H7 (cell line): ENCODE data around the gene LRIG3. TPM values are rescaled to one million over a fixed set of nuclear protein-coding genes. Genes with fewer than 3 reads are reported as not detected.

ENCODE experiments used
- DNase-seq: peaks from one replicate; pipeline ENCODE4 v3.0.0; 2012
- H3K27me3 ChIP-seq: 2 replicates; pipeline ENCODE4 v1.6.0; 2011; ENCODE audit warnings: mild to moderate bottlenecking, low read length; ENCODE audit not compliant: control insufficient read depth, insufficient read depth
- H3K36me3 ChIP-seq: replicated peaks from 2 replicates; pipeline ENCODE4 v1.5.1; 2011; ENCODE audit warnings: low read length; ENCODE audit not compliant: control insufficient read depth, insufficient read depth
- H3K4me3 ChIP-seq: 2 replicates; pipeline ENCODE4 v1.5.1; 2011; ENCODE audit warnings: low read depth, mild to moderate bottlenecking, control low read depth, low read length, moderate library complexity; ENCODE audit not compliant: insufficient read depth
- total RNA-seq: library from RNA; depleted of rRNA; stranded (reverse); fragments of >200 nt; shearing (Covaris generic); gene quantifications from 2 replicates; pipeline ENCODE4 v1.2.3, GENCODE V29; 2014

Gene LRIG3
- total RNA-seq, 1 experiment from 2014 or later, result 51.7 TPM

DNA sequence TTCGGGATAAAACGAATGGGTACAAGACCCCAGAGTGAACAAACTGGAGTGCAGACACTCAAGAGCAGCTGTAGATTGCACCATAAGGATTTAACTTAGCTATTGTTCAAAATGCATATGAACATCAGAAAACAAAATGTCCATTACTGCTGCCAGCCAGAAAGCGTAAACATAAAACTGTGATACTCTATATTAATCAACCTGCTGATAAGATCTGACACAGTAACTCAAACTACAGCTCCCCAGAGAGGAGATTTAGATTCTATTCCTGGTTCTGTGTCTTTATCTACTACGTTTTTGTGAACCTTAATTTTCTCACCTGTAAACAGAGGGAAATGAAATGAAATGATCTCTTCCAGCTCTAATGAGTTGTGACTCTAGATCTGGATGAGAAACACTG, 22.3 kb downstream of the LRIG3 start:
- DNase-seq, result no peak
- H3K27me3 ChIP-seq, result no peaks in the 10 kb centered on the region
- no peaks in the 10 kb centered on the region for H3K36me3 ChIP-seq
- H3K4me3 ChIP-seq, result no peak overlapping the region

DNA sequence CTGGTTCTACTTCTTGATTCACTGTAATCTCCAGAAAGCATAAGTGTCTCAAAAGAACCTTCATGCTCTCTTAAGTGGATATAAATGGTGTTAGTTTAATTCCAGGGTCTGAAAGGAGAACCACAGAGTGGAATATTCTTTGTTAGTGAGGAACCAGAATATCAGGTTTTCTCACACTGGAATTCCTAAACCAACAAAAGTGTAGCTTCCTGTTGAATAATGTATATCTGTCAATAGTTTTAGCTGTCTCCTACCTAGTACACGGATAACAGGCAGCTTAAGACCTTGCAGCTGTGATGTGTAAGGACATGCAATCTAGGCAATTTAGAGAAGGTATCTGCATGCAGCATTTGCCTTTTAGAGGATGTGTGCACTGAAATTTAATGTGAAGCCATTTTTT, 24.0 kb downstream of the LRIG3 start:
- Histone ChIP-seq H3K4me3 (no peak overlapping the region), H3K36me3 (no peaks in the 10 kb centered on the region), H3K27me3 (no peaks in the 10 kb centered on the region)
- no peak for DNase-seq

DNA sequence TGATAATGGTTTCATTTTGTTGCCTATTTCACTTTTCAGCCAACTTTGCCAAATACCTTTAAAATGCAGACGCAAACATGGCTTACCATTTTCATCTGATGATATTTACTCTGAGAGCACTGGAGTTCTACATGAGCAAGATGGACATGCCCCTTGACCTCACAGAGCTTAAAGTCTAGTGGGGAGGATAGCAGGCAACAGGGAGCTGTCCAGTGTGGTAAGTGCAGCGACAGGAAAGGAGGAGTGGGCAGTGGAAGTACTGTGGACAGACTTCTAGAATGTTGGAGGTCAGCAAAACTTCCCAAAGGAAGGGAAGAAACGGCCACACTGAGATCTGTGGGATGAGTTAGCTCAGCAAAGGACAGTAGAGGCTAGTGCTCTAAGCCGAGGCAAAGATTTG, 25.3 kb downstream of the LRIG3 start:
- Histone ChIP-seq H3K27me3 (no peaks in the 10 kb centered on the region), H3K36me3 (no peaks in the 10 kb centered on the region), H3K4me3 (no peak overlapping the region)
- no peak for DNase-seq

DNA sequence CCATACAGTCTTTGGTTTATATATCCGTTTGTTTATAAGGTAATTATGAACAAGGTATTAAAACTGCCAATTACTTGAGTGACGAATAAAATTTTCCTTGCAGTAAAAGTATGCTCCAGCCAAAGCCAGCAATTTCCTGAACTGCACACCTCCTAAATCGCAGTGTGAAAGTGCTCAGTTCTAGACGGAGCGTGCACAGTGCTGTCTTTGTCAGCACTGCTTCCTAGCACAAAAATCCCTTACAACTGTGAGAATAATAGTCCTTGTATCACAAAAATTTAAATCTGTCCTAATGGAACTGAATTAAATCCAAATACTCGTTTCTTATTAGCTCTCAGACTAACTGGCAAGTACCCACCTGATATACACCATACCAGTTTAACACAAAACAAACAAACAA, 26.3 kb downstream of the LRIG3 start:
- no peak for DNase-seq
- H3K27me3 ChIP-seq, result no peaks in the 10 kb centered on the region
- H3K36me3 ChIP-seq, result no peaks in the 10 kb centered on the region
- H3K4me3 ChIP-seq, result no peak overlapping the region

DNA sequence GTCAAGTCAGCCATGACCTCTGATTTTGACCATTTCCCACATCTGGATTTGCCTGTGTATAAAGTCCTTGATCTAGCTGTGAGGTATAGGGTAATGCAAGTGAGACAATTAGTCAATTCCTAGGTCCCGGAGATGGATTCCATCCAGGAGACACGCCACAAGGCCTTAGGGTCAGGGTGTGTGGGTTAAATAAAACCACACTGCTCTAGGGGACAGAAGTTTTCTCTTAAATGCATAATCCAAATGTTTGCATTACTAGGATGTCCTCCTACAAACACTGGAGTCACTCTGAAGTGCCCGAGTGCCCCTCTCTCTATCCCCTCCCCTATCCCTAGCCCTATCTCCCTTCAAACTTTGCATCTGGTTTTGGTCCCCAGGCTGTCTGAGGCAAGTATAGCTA, 26.8 kb downstream of the LRIG3 start:
- Histone ChIP-seq H3K27me3 (no peaks in the 10 kb centered on the region), H3K36me3 (no peaks in the 10 kb centered on the region), H3K4me3 (no peak overlapping the region)
- DNase-seq, result no peak

- no peak for DNase-seq
- Histone ChIP-seq H3K4me3 (no peak overlapping the region), H3K36me3 (no peaks in the 10 kb centered on the region), H3K27me3 (no peaks in the 10 kb centered on the region)
Observed at GRCh38 chr12:58889557-58889956, 30.7 kb downstream of the LRIG3 start.

DNA sequence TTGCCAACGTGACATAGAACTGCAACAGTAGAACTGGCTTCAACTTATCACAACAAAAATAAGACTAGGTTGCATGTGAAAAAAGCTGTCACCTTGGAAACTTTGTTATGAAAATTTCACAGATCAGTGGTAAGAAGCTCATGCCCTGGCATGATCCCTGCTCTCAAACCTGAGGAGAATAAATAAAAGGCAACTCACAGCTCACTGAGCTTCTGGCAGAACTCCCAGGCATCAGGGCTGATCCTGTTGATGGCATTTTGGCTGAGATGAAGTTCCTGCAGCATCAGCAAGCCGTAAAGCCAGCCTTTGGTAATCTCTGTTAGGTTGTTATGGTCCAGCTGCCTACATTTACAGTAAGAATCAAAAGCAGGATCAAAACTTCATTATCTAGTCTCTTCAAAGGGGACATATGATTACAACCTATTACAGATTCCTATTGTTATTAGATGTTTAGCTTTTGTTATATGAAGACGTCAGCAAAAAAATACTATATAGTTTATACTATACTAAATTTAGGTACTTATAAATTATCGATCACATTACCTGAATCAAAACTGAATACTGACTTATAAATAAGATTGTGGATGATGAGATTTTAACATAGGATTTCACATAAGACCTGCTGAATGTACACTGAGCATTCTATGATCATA, 32.0 kb downstream of the LRIG3 start:
- Histone ChIP-seq H3K27me3 (no peaks in the 10 kb centered on the region; the same call in 1 of the 2 replicates), H3K4me3 (no peak overlapping the region), H3K36me3 (no peaks in the 10 kb centered on the region)
- no peak for DNase-seq

- DNase-seq, result no peak
- H3K36me3 ChIP-seq, result no peaks in the 10 kb centered on the region
- no peaks in the 10 kb centered on the region; the same call in 1 of the 2 replicates for H3K27me3 ChIP-seq
- no peak overlapping the region for H3K4me3 ChIP-seq
Observed at GRCh38 chr12:58887068-58887467, 33.2 kb downstream of the LRIG3 start.

GRCh38 chr12:58886474-58886873, 33.8 kb downstream of the LRIG3 start:
- Histone ChIP-seq H3K36me3 (no peaks in the 10 kb centered on the region), H3K27me3 (no peaks in the 10 kb centered on the region; the same call in 1 of the 2 replicates)
- DNase-seq, result no peak

DNA sequence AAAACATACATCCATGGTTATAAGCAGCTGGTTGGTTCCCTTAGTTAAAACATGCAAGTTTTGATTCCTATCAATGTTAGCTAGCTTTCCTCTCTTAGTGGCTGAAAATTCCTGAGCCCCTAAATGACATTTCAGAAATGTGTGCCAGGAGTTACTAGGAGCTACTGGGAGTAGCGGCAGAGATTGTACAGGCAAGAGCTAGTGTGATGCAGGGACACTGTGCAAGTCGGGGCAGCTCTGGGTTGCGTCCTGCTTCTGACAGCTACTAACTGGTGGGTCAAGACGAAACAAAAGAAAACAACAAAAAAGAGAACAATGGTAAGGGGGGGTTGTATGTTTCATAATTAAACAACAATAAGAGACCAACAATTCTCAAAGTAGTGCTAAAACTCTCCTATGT, 35.4 kb downstream of the LRIG3 start:
- Histone ChIP-seq H3K4me3 (no peak overlapping the region), H3K27me3 (no peaks in the 10 kb centered on the region; the same call in 1 of the 2 replicates), H3K36me3 (no peaks in the 10 kb centered on the region)
- no peak for DNase-seq

More at GRCh38 chr12:58886474-58886873, 33.8 kb downstream of the LRIG3 start:
- no peak overlapping the region for H3K4me3 ChIP-seq

DNA sequence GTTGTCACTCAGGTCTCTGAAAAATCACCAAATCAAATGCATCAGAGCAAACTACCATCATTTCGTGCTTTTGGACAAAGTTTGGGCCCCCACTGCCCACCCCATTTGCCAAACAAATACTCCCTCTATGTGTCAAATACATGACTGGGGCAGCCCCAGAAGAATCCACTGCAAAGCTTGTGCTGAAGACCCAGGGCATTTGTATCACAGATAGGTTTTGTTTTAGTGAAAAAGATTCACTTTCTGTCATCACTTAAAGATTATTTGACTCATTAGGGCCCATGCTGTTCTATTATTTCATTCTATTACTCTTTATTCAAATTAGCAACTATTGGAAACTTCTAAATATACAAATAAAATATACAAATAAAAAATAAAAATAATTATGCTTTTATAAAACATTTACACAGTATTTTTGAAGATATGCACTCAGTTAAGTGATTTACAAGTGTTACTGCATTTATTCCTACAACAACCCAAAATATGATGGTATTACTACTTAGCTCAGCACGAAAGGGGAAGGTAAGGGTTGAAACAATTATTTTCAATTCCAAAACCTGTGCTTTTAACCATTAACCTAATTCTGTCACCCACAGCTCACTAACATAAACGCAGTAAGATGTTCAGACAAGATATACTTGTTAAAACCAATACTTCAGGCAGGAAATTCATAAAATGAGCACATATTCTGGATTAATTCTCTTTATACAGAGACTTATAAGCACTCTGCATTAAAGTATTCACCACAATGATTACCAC, 36.5 kb downstream of the LRIG3 start:
- no peak overlapping the region for H3K4me3 ChIP-seq
- no peak for DNase-seq
- H3K27me3 ChIP-seq, result no peaks in the 10 kb centered on the region; the same call in 1 of the 2 replicates
- peaks cover 1% of the 10 kb centered on the region; the same call in 1 of the 2 replicates for H3K36me3 ChIP-seq

DNA sequence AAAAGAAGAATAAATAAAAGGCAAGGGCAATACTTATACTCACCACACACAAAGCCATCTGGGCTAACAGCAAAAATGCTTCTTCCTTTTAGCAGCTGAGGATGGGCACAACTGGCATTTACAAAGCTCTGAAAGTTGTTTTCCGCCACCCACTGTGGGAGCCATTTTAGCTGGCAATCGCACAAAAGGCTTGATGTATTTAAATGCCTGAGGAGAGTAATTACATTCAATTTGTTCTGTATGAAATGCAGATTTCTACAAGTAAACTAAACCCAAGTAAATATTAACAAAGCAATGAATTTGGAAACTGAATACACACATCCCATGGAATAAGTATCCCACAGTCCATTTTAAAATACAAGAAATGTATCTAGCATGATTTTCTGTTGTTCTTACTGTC, 37.5 kb downstream of the LRIG3 start:
- DNase-seq, result peak; percentile 7
- Histone ChIP-seq H3K36me3 (peaks cover 1% of the 10 kb centered on the region; the same call in 1 of the 2 replicates), H3K4me3 (no peak overlapping the region), H3K27me3 (no peaks in the 10 kb centered on the region; the same call in 1 of the 2 replicates)

GRCh38 chr12:58881816-58882215, 38.5 kb downstream of the LRIG3 start:
- Histone ChIP-seq H3K4me3 (no peak overlapping the region), H3K36me3 (peaks cover 1% of the 10 kb centered on the region; the same call in 1 of the 2 replicates), H3K27me3 (no peaks in the 10 kb centered on the region; the same call in 1 of the 2 replicates)
- DNase-seq, result no peak

GRCh38 chr12:58880639-58881038, 39.7 kb downstream of the LRIG3 start:
- H3K36me3 ChIP-seq, result peaks cover 1% of the 10 kb centered on the region; the same call in 1 of the 2 replicates
- no peak overlapping the region for H3K4me3 ChIP-seq
- no peaks in the 10 kb centered on the region; the same call in 1 of the 2 replicates for H3K27me3 ChIP-seq
- no peak for DNase-seq

DNA sequence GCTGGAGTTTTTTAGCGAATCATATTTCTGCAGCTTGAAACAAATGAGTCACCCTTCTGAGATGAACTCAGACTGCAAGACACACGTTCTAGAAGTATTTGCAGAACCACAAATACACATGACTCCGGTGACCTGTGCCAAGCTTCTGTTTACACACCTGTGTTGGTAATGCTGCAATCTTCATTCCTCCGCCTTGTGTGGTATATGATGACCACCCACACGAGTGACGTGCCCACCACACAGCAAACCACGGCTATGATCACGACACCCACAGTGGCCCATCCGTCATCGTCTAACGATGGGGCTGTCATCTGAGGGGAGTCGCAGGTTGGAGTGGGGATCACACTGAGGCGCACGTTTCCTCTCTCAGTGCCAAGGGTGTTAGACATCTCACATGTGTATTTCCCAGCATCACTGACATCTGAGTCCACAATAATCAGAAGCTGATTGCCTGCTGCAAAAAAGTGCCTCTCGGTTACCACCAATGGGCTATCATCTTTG, 43.0 kb downstream of the LRIG3 start:
- Histone ChIP-seq H3K27me3 (no peaks in the 10 kb centered on the region), H3K36me3 (peaks cover 1% of the 10 kb centered on the region; the same call in 1 of the 2 replicates), H3K4me3 (no peak overlapping the region)
- no peak for DNase-seq
